Neuron (in vitro differentiated cells): ENCODE measurements around the gene PUSL1.

Experiments
- H2AFZ ChIP-seq: one replicate; pipeline ENCODE4 v1.6.1; 2013; ENCODE audit warnings: low read depth, mild to moderate bottlenecking, inconsistent platforms, low read length, moderate library complexity
- H3K27me3 ChIP-seq: one replicate; pipeline ENCODE4 v1.6.1; 2013; ENCODE audit warnings: low read length; ENCODE audit not compliant: insufficient read depth
- H3K36me3 ChIP-seq: one replicate; pipeline ENCODE4 v1.6.1; 2013; ENCODE audit warnings: low read length; ENCODE audit not compliant: insufficient read depth
- H3K4me1 ChIP-seq: one replicate; pipeline ENCODE4 v1.6.1; 2013; ENCODE audit warnings: low read length; ENCODE audit not compliant: insufficient read depth
- H3K4me3 ChIP-seq: 2 replicates; pipeline ENCODE4 v1.5.1; 2013; ENCODE audit warnings: mild to moderate bottlenecking, low read length, moderate library complexity
- H3K9me3 ChIP-seq: one replicate; pipeline ENCODE4 v1.6.1; 2013; ENCODE audit warnings: low read length

The PUSL1 gene

DNA sequence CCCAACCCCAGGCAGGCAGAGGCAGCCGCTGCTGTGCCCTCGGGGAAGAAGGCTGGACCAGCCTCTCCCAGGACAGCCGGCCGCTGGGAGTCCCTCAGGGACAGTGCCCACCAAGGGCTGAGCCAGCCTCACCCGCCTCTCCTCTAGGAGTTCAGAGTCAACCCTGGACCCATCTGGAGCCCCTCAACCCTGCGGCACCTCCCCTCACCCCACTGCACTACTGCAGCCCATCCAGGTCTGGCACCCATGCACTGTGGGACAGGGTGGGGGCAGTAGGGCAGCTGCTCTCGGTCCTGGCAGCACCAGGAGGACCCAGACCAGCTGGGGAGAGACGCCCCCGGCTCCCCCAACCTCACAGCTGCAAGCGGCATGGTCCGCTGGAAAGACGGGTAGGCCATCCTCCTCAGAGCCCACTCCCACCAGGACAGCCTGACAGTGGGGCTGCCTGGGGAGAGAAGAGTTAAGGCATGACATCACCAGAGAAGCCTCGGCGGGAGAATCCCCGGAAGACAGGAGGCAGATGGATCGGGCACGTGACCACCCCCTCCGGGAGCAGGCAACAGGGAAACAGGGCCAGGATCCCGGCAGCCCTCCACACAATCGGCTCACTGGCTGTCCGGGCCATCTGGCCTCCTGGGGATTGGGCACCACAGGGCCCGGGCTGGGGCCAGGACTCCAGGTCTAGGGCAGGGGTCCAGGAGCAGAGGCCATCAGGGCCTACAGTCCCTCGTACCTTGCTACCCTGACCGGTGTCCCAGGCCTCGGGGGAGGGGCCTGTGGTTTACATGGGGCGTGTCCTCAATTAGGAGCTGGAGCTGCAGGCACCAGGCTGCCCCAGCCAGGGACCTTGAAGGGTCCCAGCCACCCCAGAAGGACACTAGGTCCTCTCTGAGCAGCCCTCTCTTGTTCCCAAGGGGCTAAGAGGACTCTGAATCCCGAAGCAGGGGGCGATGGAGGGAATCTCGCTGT is 3.8 kb upstream of the PUSL1 start:
- Histone ChIP-seq H3K4me3 (peak overlapping the region; percentile 23), H2AFZ (no peak overlapping the region), H3K9me3 (no peaks in the 10 kb centered on the region), H3K27me3 (no peaks in the 10 kb centered on the region), H3K4me1 (peaks cover 42% of the 10 kb centered on the region), H3K36me3 (peaks cover under 1% of the 10 kb centered on the region)

DNA sequence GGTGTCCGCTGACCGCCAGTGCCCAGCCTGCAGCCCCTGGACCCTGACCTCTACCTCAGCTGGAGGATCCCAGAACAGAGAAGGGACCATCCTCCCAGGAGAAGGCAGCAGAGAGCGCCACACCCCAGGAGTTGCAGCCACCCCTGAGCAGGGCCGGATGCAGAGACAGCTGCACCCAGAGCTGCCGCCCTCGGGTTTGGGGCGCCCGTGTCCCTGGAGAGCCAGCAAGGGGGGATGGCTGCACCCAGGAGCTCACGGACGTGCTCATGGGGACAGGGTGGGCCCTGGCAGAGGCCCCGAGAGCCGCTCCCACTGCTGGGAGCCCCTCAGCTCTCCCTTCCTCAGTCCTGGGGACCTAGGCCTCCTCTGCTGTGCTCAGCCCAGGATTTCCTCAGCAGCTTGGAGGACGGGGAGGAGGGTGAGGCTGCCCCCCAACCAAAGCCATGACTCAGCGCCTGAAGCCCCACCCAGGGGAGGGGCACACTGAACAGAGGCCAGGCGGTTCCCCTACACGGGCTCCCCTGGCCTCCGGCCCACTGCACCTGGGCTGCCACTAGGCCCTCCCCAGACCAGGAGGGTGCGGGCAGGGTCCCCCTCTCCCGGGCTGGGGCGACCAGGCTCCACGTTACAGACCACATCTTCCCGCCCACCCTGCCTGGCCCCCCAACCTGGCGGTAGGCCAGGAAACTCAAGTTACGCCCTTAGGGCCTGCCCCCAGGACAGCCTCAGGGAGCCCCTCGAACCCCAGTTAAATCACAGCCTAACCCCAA is 2.9 kb upstream of the PUSL1 start:
- peak overlapping the region; percentile 70 for H3K4me3 ChIP-seq
- H2AFZ ChIP-seq, result no peak overlapping the region
- H3K4me1 ChIP-seq, result peaks cover 43% of the 10 kb centered on the region
- no peaks in the 10 kb centered on the region for H3K9me3 ChIP-seq
- peaks cover 8% of the 10 kb centered on the region for H3K36me3 ChIP-seq
- H3K27me3 ChIP-seq, result no peaks in the 10 kb centered on the region

DNA sequence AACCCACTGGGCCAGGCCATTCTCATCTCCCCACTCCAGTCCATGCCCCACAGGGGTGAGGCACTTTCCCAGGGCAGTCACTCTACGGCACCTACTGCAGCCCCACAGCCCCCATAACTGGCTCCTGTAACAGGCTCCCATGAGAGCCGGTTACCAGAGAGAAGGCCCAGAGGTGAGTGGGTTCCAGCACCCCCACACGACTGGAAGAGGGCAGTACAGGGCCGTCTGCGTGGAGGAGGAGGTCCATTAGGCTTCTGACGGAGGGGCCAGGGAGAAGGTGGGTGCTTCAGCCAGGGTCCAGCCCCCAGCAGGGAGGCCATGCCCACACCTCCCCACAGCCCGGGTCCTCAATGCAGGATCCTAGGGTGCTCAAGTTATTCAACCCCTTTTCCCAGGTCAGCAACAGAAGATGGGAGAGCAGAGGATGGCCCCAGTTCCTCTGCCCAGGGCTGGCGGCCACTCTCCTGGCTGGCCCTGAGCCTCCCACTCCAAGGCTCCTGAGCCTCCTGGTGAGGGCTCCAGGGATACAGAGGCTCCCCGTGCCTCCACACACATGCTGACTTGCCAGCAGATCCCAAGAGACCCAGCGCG is 2.2 kb upstream of the PUSL1 start:
- Histone ChIP-seq H3K36me3 (peaks cover 15% of the 10 kb centered on the region), H3K4me3 (peak overlapping the region; percentile 70), H3K9me3 (no peaks in the 10 kb centered on the region), H3K4me1 (peaks cover 43% of the 10 kb centered on the region), H2AFZ (no peak overlapping the region), H3K27me3 (no peaks in the 10 kb centered on the region)

- Histone ChIP-seq H2AFZ (no peak overlapping the region), H3K4me1 (peaks cover 43% of the 10 kb centered on the region), H3K9me3 (no peaks in the 10 kb centered on the region), H3K4me3 (peak overlapping the region; percentile 70), H3K27me3 (no peaks in the 10 kb centered on the region), H3K36me3 (peaks cover 21% of the 10 kb centered on the region)
These were observed 1.6 kb upstream of the PUSL1 start for GRCh38 chr1:1306661-1307260.

GRCh38 chr1:1307261-1307922 is 1.0 kb upstream of the PUSL1 start:
- peaks cover 26% of the 10 kb centered on the region for H3K36me3 ChIP-seq
- peak overlapping the region; percentile 70 for H3K4me3 ChIP-seq
- no peak overlapping the region for H2AFZ ChIP-seq
- H3K27me3 ChIP-seq, result no peaks in the 10 kb centered on the region
- no peaks in the 10 kb centered on the region for H3K9me3 ChIP-seq
- peaks cover 43% of the 10 kb centered on the region for H3K4me1 ChIP-seq

GRCh38 chr1:1308756-1309250 is 406 bp downstream of the PUSL1 start:
- Histone ChIP-seq H3K4me1 (peaks cover 40% of the 10 kb centered on the region), H3K4me3 (peak overlapping the region; percentile 65), H3K36me3 (peaks cover 40% of the 10 kb centered on the region), H3K27me3 (no peaks in the 10 kb centered on the region), H2AFZ (no peak overlapping the region), H3K9me3 (no peaks in the 10 kb centered on the region)

DNA sequence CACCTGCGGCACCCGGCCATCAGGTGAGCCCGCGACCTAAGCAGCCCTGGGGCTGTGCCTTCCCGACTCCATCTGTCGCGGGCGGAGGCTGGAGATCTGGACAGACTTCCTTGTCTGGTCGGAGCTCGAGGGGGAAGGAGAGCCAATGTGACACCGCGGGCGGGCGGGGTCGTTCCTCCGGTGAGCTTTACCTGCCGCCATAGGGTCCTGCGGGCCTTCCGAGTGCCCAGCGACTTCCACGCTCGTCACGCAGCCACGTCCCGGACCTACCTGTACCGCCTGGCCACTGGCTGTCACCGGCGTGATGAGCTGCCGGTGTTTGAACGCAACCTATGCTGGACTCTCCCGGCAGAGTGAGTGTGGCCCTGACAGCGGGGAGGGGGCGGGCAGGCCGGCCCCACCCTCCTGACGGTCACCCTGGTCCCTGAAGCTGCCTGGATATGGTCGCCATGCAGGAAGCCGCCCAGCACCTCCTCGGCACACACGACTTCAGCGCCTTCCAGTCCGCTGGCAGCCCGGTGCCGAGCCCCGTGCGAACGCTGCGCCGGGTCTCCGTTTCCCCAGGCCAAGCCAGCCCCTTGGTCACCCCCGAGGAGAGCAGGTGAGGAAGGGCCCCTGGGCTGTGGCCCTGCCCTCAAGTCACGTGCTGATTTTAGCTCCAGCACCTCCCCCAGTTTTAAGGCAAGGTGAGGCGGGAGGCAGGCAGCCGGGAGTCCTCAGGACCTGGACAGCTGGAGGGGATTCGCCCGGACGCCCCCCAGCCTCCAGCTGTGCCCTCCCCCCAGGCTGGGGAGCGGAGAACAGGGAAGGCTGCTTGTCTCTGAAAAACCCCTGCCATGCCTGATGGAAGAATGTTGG is 1.1 kb downstream of the PUSL1 start:
- no peak overlapping the region for H2AFZ ChIP-seq
- H3K36me3 ChIP-seq, result peaks cover 47% of the 10 kb centered on the region
- H3K27me3 ChIP-seq, result no peaks in the 10 kb centered on the region
- peak overlapping the region; percentile 65 for H3K4me3 ChIP-seq
- no peaks in the 10 kb centered on the region for H3K9me3 ChIP-seq
- H3K4me1 ChIP-seq, result peaks cover 35% of the 10 kb centered on the region

DNA sequence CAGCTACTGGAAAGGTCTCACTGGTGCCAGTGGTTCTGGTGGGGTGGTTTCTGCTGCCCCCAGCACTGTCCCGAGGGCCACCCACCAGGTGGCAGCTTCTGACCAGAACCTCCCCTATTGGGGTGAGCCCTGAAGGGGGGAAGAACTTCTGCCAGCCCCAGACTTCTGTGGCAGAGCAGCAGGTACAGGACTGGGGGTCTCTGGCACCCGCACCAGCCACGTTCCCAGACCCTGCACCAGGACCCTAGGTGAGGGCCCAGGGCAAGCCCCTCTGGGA is 1.6 kb downstream of the PUSL1 start:
- no peak overlapping the region for H3K4me3 ChIP-seq
- no peak overlapping the region for H2AFZ ChIP-seq
- H3K27me3 ChIP-seq, result no peaks in the 10 kb centered on the region
- H3K9me3 ChIP-seq, result no peaks in the 10 kb centered on the region
- peaks cover 51% of the 10 kb centered on the region for H3K36me3 ChIP-seq
- peaks cover 30% of the 10 kb centered on the region for H3K4me1 ChIP-seq

- Histone ChIP-seq H3K9me3 (no peaks in the 10 kb centered on the region), H3K4me3 (no peak overlapping the region), H3K36me3 (peaks cover 56% of the 10 kb centered on the region), H3K4me1 (peaks cover 25% of the 10 kb centered on the region), H3K27me3 (no peaks in the 10 kb centered on the region), H2AFZ (no peak overlapping the region)
These were observed 2.2 kb downstream of the PUSL1 start for GRCh38 chr1:1310476-1311053.

GRCh38 chr1:1311107-1312104 is 3.0 kb downstream of the PUSL1 start:
- no peaks in the 10 kb centered on the region for H3K27me3 ChIP-seq
- peaks cover 56% of the 10 kb centered on the region for H3K36me3 ChIP-seq
- H2AFZ ChIP-seq, result no peak overlapping the region
- H3K4me1 ChIP-seq, result peaks cover 16% of the 10 kb centered on the region
- no peak overlapping the region for H3K4me3 ChIP-seq
- H3K9me3 ChIP-seq, result no peaks in the 10 kb centered on the region
